H9 (cell line): ENCODE data around the gene FA2H. TPM values are rescaled to one million over a fixed set of nuclear protein-coding genes. Genes with fewer than 3 reads are reported as not detected.
A peak's percentile ranks its signal among the peaks of the same experiment; 100 is the strongest.

ENCODE experiments used
- DNase-seq: peaks from one replicate; pipeline ENCODE4 v3.0.0-alpha.2; 2017
- H2AFZ ChIP-seq: one replicate; pipeline ENCODE4 v1.6.1; 2013; ENCODE audit warnings: mild to moderate bottlenecking, low read length, control low read depth, moderate library complexity
- H2AK5ac ChIP-seq: 2 replicates; pipeline ENCODE4 v1.6.1; 2013; ENCODE audit warnings: low read length, control low read depth, mixed read lengths; ENCODE audit not compliant: insufficient read length
- H2BK120ac ChIP-seq: one replicate; pipeline ENCODE4 v1.6.1; 2013; ENCODE audit warnings: low read depth, mild to moderate bottlenecking, low read length, control low read depth, inconsistent platforms; ENCODE audit not compliant: poor library complexity, severe bottlenecking
- H2BK12ac ChIP-seq: 2 replicates; pipeline ENCODE4 v1.6.1; 2013; ENCODE audit warnings: low read length, control low read depth, mixed read lengths, low read depth; ENCODE audit not compliant: insufficient read length
- H2BK15ac ChIP-seq: 2 replicates; pipeline ENCODE4 v1.6.1; 2013; ENCODE audit warnings: low read depth, low read length, control low read depth
- H2BK20ac ChIP-seq: one replicate; pipeline ENCODE4 v1.6.1; 2013; ENCODE audit warnings: low read depth, mild to moderate bottlenecking, low read length, control low read depth, inconsistent platforms; ENCODE audit not compliant: poor library complexity, severe bottlenecking
- H2BK5ac ChIP-seq: 2 replicates; pipeline ENCODE4 v1.6.1; 2013; ENCODE audit warnings: low read length, control low read depth, mixed read lengths; ENCODE audit not compliant: insufficient read length
- H3K14ac ChIP-seq: 2 replicates; pipeline ENCODE4 v1.6.1; 2013; ENCODE audit warnings: low read length, control low read depth; ENCODE audit not compliant: insufficient read depth
- H3K18ac ChIP-seq: 2 replicates; pipeline ENCODE4 v1.6.1; 2013; ENCODE audit warnings: low read depth, mild to moderate bottlenecking, mixed read lengths, low read length, control low read depth; ENCODE audit not compliant: insufficient read length
- H3K23ac ChIP-seq: 2 replicates; pipeline ENCODE4 v1.6.1; 2013; ENCODE audit warnings: low read length, control low read depth, mixed read lengths, low read depth; ENCODE audit not compliant: insufficient read length
- H3K23me2 ChIP-seq: 2 replicates; pipeline ENCODE4 v1.6.1; 2013; ENCODE audit warnings: low read depth, mild to moderate bottlenecking, mixed read lengths, low read length, control low read depth; ENCODE audit not compliant: insufficient read length, poor library complexity, severe bottlenecking
- H3K27ac ChIP-seq: 2 replicates; pipeline ENCODE4 v1.5.1; 2013; ENCODE audit warnings: low read length, control low read depth, mixed read lengths, low read depth; ENCODE audit not compliant: insufficient read length
- H3K27me3 ChIP-seq: 2 replicates; pipeline ENCODE4 v1.6.1; 2013; ENCODE audit warnings: low read length, control low read depth, inconsistent platforms; ENCODE audit not compliant: insufficient read depth
- H3K4ac ChIP-seq: 2 replicates; pipeline ENCODE4 v1.6.1; 2013; ENCODE audit warnings: low read depth, mild to moderate bottlenecking, control low read depth, inconsistent platforms, low read length, moderate library complexity
- H3K4me1 ChIP-seq: 2 replicates; pipeline ENCODE4 v1.6.1; 2013; ENCODE audit warnings: low read length, control low read depth, inconsistent platforms; ENCODE audit not compliant: insufficient read depth
- H3K4me2 ChIP-seq: 2 replicates; pipeline ENCODE4 v1.6.1; 2013; ENCODE audit warnings: low read length, control low read depth, mixed read lengths; ENCODE audit not compliant: insufficient read length, insufficient read depth
- H3K56ac ChIP-seq: 2 replicates; pipeline ENCODE4 v1.6.1; 2013; ENCODE audit warnings: low read depth, mild to moderate bottlenecking, mixed read lengths, low read length, control low read depth; ENCODE audit not compliant: insufficient read length
- H3K79me1 ChIP-seq: 2 replicates; pipeline ENCODE4 v1.6.1; 2013; ENCODE audit warnings: low read depth, mild to moderate bottlenecking, moderate library complexity, low read length, control low read depth, inconsistent platforms; ENCODE audit not compliant: insufficient read depth, poor library complexity, severe bottlenecking
- H3K79me2 ChIP-seq: 2 replicates; pipeline ENCODE4 v1.6.1; 2013; ENCODE audit warnings: low read length, control low read depth, inconsistent platforms; ENCODE audit not compliant: insufficient read depth
- H3K9ac ChIP-seq: 2 replicates; pipeline ENCODE4 v1.6.1; 2013; ENCODE audit warnings: low read length, control low read depth, mixed read lengths; ENCODE audit not compliant: insufficient read length; ENCODE audit errors: extremely low read depth
- H3K9me3 ChIP-seq: one replicate; pipeline ENCODE4 v1.6.1; 2013; ENCODE audit warnings: low read depth, low read length, inconsistent platforms; ENCODE audit not compliant: control insufficient read depth
- H3T11ph ChIP-seq: one replicate; pipeline ENCODE4 v1.6.1; 2013; ENCODE audit warnings: mild to moderate bottlenecking, low read length, control low read depth, inconsistent platforms
- H4K20me1 ChIP-seq: one replicate; pipeline ENCODE4 v1.6.1; 2013; ENCODE audit not compliant: control insufficient read depth, insufficient read length, insufficient read depth
- H4K5ac ChIP-seq: 2 replicates; pipeline ENCODE4 v1.6.1; 2013; ENCODE audit warnings: low read depth, mild to moderate bottlenecking, mixed read lengths, low read length, control low read depth; ENCODE audit not compliant: insufficient read length
- H4K8ac ChIP-seq: replicated peaks from 2 replicates; pipeline ENCODE4 v1.6.1; 2013; ENCODE audit warnings: low read length, control low read depth, mixed read lengths, low read depth; ENCODE audit not compliant: insufficient read length
- H4K91ac ChIP-seq: 2 replicates; pipeline ENCODE4 v1.6.1; 2013; ENCODE audit warnings: low read depth, mild to moderate bottlenecking, moderate library complexity, mixed read lengths, low read length, control low read depth; ENCODE audit not compliant: insufficient read length
- H3K27ac Mint-ChIP-seq, 3 experiments: 2 replicates in 2 of 3; 3 replicates in 1 of 3; pipeline ENCODE4 v1.8.0; 2020 to 2021; ENCODE audit warnings: mixed read lengths in 3 of 3, mild to moderate bottlenecking in 1 of 3, moderate library complexity in 1 of 3
- H3K27me3 Mint-ChIP-seq: 2 replicates; pipeline ENCODE4 v1.8.0; 2021; ENCODE audit warnings: low read depth, mild to moderate bottlenecking, moderate library complexity, mixed read lengths
- H3K36me3 Mint-ChIP-seq, 3 experiments: 2 replicates in 2 of 3; 3 replicates in 1 of 3; pipeline ENCODE4 v1.8.0; 2020 to 2021; ENCODE audit warnings: low read depth in 3 of 3, mixed read lengths in 3 of 3; ENCODE audit not compliant: insufficient read depth in 1 of 3
- H3K4me1 Mint-ChIP-seq, 2 experiments: 2 replicates each; pipeline ENCODE4 v1.8.0; 2020; ENCODE audit warnings: mixed read lengths in 2 of 2
- H3K4me3 Mint-ChIP-seq, 2 experiments: 2 replicates in 1 of 2; 3 replicates in 1 of 2; pipeline ENCODE4 v1.8.0; 2020 to 2021; ENCODE audit warnings: mild to moderate bottlenecking in 2 of 2, mixed read lengths in 2 of 2, moderate library complexity in 1 of 2
- H3K9me3 Mint-ChIP-seq, 2 experiments: 2 replicates in 1 of 2; 3 replicates in 1 of 2; pipeline ENCODE4 v1.8.0; 2020; ENCODE audit warnings: mild to moderate bottlenecking in 2 of 2, mixed read lengths in 2 of 2, moderate library complexity in 1 of 2
- CTCF ChIP-seq: fragments of 200-600 bp; sonication (generic); conservative IDR thresholded peaks from 3 replicates; pipeline ENCODE4 v1.8.0; 2021; ENCODE audit warnings: antibody characterized with exemption, mild to moderate bottlenecking
- WGBS: extraction: QIAGEN DNeasy Blood & Tissue Kit; methylation state at CpG from one replicate; pipeline ENCODE4 v1.1.7; 2013; ENCODE audit warnings: missing lambda C conversion rate, low lambda C conversion rate, mixed read lengths; ENCODE audit not compliant: insufficient read length; ENCODE audit errors: extremely low coverage; 5-methylcytosine and 5-hydroxymethylcytosine counted together
- total RNA-seq: library from RNA; stranded (reverse); gene quantifications from 2 replicates; pipeline ENCODE4 v1.2.1, GENCODE V29; 2021

Gene FA2H
- total RNA-seq, 1 experiment from 2014 or later, result 25.1 TPM

DNA sequence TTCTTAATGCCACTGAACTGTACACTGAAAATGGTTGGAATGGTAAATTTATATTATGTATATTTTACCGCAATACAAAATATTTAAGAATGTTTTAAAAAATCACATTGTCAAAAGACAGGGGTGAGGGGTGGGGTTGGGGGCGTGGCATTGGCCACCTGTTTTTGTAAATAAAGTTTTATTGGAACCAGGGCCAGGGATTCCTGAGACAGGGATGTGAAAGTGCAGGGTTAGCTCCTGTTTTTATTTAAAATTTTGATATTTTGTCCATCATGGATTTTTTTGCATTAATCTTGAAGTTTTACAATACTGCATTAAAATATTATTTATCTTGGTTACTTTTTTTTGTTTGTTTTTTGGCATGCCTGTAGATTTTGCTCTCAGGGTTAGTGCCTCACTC lies 2.3 kb upstream of the FA2H start:
- H2BK5ac ChIP-seq, result no peak overlapping the region
- H2AFZ ChIP-seq, result no peak overlapping the region
- H2BK15ac ChIP-seq, result no peak overlapping the region
- H3K79me2 ChIP-seq, result no peaks in the 10 kb centered on the region
- no peak overlapping the region for H3K4me2 ChIP-seq
- Mint-ChIP-seq H3K36me3 (no peaks in the 10 kb centered on the region), H3K4me3 (peak overlapping the region in 1 of 2 experiments; percentile 20; a peak in 1 of 5 replicates), H3K27me3 (peaks cover 19% of the 10 kb centered on the region), H3K4me1 (peaks cover 10 to 37% of the 10 kb centered on the region in 2 experiments; a peak in 3 of 4 replicates), H3K9me3 (no peaks in the 10 kb centered on the region), H3K27ac (no peak overlapping the region)
- H2AK5ac ChIP-seq, result no peak overlapping the region
- H3T11ph ChIP-seq, result no peak overlapping the region
- no peak overlapping the region for H2BK120ac ChIP-seq
- H3K56ac ChIP-seq, result no peak overlapping the region
- no peaks in the 10 kb centered on the region for H3K9me3 ChIP-seq
- H3K14ac ChIP-seq, result no peak overlapping the region
- no peak overlapping the region for H4K5ac ChIP-seq
- H3K79me1 ChIP-seq, result no peaks in the 10 kb centered on the region
- H3K27ac ChIP-seq, result no peak overlapping the region
- H2BK12ac ChIP-seq, result no peak overlapping the region
- no peak overlapping the region for H2BK20ac ChIP-seq
- no peaks in the 10 kb centered on the region for H3K4me1 ChIP-seq
- no peak overlapping the region for H4K8ac ChIP-seq
- H3K4ac ChIP-seq, result no peak overlapping the region
- no peak overlapping the region for H3K23ac ChIP-seq
- TF ChIP-seq CTCF, result no peak
- no peak overlapping the region for H4K91ac ChIP-seq
- no peak overlapping the region for H3K9ac ChIP-seq
- WGBS, result no CpG with 5 or more reads among the region's 2 CpGs
- peaks cover 5% of the 10 kb centered on the region; the same call in 1 of the 2 replicates for H3K27me3 ChIP-seq
- DNase-seq, result no peak
- H3K18ac ChIP-seq, result no peak overlapping the region
- peaks cover 8% of the 10 kb centered on the region for H3K23me2 ChIP-seq
- no peaks in the 10 kb centered on the region for H4K20me1 ChIP-seq
